GM18498 (cell line): ENCODE measurements around the gene CDC16.
A peak's percentile ranks its signal among the peaks of the same experiment; 100 is the strongest.
"Not testable (repeated sequence)": the region's sequence is repeated elsewhere in the genome, so short reads cannot be mapped to it uniquely, and the experiment has no call there.

Source experiments
- ATAC-seq: cut with Tn5 transposase; IDR thresholded peaks from one replicate; pipeline ENCODE4 v1.9.1; 2021; ENCODE audit warnings: mild to moderate bottlenecking, moderate library complexity; ENCODE audit not compliant: unreplicated experiment

CDC16 gene

GRCh38 chr13:114260814-114261213 lies 26.1 kb downstream of the CDC16 start:
- ATAC-seq, result no peak

GRCh38 chr13:114261328-114261965 lies 26.8 kb downstream of the CDC16 start:
- ATAC-seq, result no peak

DNA sequence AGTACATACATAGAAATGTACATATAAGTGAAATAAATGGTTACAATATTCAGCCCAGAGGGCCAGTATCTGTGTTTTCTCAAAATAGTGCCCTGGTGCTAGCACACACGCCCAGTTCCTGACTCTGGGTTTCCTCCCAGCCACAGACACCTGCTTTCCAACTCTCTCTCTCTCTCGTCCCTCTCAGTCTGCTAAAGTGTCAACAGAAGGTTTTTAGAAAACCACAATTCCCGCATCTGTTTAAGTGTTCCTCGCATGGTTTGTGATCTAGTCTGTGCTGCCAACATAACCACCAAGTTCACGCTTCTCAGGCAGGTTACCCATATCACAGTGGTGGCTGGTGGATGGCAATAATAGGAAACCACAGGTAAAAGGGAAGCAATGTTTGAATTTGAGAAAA lies 28.9 kb downstream of the CDC16 start:
- ATAC-seq, result no peak

- not testable (repeated sequence) for ATAC-seq
Measured at GRCh38 chr13:114264313-114264712, 29.6 kb downstream of the CDC16 start.

DNA sequence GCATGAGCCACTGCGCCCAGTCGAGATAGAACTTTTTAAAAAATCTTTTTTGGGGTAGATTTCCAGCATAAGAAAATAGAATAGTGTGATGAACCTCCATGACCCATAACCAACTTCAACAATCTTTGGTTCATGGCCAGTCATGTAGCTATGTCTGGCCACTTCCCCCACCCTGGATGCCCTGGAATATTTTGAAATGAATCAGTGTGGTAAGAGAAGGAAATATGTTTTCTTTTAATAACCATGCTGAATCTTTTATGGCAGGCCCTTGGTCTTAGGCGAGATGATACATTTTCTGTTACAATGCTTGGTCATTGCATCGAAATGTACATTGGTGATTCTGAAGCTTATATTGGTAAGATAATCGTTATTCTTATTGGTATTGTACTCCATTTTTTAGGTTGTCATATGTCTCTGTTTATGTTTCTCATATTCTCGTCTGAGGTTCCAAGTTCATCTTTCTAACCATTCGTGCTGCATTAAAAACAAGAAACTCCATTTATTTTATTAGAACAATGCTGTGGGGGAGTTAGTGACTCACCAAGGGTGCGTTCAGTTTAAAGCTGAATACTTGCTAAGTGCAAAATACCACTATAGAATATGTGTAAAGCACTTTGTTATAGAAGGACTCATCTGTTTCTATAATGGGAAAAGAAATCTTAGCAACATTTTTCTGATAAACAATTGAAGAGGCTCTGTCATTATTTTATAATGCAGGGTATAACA lies 30.4 kb downstream of the CDC16 start:
- no peak for ATAC-seq

GRCh38 chr13:114266241-114266640 lies 31.5 kb downstream of the CDC16 start:
- no peak for ATAC-seq

- no peak for ATAC-seq
Measured at GRCh38 chr13:114268344-114269280, 33.9 kb downstream of the CDC16 start.

DNA sequence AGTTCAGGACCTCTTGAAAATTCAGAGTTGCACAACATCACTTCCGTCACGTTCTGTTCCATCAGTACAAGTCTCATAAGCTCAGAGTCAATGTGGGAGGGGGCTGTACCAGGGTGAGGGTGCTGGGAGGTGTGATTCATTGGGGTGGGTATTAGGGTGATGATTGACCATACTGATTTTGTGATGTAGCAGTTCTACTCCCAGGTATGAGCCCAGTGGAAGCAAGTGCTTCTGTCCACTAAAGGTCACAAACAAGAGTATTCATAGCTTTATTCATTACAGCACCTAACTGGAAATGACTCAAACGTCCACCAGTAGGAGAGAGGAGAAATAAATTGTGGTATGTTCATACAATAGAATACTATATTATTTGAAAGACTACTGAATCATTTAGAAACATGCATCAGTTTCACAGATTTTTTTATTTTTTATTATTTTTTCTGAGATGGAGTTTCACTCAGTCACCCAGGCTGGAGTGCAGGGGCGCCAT lies 34.6 kb downstream of the CDC16 start:
- no peak for ATAC-seq

DNA sequence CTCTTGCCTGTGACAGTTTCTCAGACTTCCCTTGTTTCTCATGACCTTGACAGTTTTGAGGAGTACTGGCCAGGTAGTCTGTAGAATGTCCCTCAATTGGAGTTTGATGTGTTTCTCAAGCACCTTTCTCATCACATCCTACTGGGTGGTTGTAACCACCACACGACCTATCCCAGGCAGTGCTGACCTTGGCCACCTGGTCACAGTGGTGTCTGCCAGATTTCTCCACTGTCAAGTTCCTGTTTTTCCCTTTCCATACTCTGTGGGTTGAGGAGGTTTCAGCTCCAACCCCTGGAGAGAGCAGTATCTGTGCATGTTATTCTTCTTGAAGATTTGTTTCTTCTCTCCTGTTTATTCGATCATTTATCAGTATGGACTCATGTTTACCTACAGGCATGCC lies 38.3 kb downstream of the CDC16 start:
- no peak for ATAC-seq

- no peak for ATAC-seq
Measured at GRCh38 chr13:114275304-114275703, 40.6 kb downstream of the CDC16 start.

- no peak for ATAC-seq
Measured at GRCh38 chr13:114279146-114279545, 44.4 kb downstream of the CDC16 start.

DNA sequence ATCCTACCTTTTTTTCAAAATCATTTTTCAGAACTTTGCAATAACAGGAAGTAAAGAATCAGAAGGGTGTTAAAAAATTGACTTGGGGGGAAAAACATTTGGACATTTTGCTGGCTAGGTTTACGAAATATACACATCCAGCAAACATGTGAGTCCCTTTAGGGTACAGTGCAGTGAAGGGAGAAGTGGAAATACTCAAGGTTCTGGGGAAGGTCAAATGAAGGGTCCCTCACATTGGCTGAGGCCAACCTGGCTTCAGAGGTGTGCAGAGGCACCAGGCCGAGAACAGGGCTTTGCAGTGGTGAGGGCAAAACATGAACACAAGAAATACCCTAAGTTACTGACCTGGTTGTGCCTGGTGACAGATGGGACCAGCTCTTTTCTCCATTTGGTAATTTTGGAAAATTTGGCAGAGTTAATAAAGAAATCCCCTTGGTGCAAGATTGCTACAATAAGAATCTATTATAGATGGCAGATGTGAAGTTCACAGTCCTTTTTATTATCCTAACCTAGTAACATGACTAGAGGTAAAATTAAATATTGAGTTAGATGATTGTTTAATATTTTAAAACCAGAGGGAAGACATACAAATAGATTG lies 45.2 kb downstream of the CDC16 start:
- ATAC-seq, result no peak

GRCh38 chr13:114281351-114282040 lies 46.8 kb downstream of the CDC16 start, which contains the start of gene UPF3A:
TSS of gene UPF3A (plus strand) at chr13:114281601. CDS start at chr13:114281640, 39 bp downstream.
- ATAC-seq, result peak; percentile 79

GRCh38 chr13:114282041-114282670 lies 47.5 kb downstream of the CDC16 start:
- peak; percentile 54 for ATAC-seq

DNA sequence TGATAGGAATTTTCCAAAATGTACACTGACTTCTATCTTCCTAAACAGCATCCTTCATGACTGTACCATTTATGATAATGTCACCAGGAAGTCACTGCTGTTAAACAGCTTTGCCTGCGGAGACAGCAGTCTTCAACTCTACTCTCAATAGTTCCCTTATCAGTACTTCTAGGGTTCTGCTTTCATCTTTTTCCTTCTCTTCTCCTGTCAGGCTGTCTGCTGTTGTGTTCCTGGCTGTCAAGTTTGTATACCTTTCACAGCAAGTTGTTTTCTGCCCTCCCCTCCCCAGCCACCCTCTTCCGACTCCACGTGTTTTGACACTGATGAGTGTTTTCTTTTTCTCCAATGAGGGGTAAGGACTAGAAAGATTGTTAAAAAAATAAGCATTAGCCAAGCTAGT lies 48.9 kb downstream of the CDC16 start:
- ATAC-seq, result no peak

GRCh38 chr13:114284680-114285079 lies 50.0 kb downstream of the CDC16 start:
- ATAC-seq, result no peak

- ATAC-seq, result no peak
Measured at GRCh38 chr13:114285166-114285808, 50.6 kb downstream of the CDC16 start.

- ATAC-seq, result no peak
Measured at GRCh38 chr13:114286808-114287207, 52.1 kb downstream of the CDC16 start.

GRCh38 chr13:114288157-114288591 lies 53.5 kb downstream of the CDC16 start:
- ATAC-seq, result no peak
